Measurements from ENCODE around the gene CRX. TPM values are rescaled to one million over a fixed set of nuclear protein-coding genes. Genes with fewer than 3 reads are reported as not detected.
"Not testable (repeated sequence)": the region's sequence is repeated elsewhere in the genome, so short reads cannot be mapped to it uniquely, and the experiment has no call there.

Gene CRX
- total and polyA plus RNA-seq, 2 donors: under 0.01 to 0.05 TPM

DNA sequence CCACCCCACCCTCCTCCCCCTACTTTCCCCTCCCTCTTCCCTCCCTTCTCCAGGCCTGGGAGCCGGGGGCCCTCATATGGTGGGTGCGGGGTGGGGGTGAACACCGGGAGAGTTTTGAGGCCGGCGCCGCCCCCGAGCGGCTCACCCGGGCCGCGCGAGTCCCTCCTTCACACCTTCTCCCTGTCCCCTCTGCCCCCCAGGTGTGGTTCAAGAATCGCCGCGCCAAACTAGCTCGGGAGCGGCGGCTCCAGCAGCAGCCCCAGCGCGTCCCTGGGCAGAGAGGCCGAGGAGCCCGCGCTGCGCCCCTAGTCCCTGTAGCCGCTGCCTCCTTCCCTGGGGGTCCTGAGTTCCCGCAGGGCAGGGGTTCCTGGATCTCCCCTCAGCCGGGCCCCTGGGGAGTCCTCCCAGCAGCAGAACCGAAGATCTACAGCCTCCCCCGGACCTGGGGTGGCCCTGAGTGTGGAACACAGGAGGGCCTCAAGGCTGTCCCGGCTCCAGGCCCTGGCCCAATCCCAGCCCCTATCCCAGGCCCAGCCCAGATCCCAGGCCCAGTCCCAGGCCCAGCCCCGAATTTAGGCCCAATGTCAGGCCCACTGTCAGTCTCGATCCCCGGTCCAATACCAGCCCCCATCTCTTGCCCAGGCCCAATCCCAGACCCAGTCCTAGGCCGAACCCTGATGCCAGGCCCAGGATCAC is 39.0 kb downstream of the CRX start:
- Histone ChIP-seq H3K4me3 (ENCODE audit: low read length in 2 of 2) (no peak overlapping the region), H3K27ac (ENCODE audit: low read depth in 1 of 2, low read length in 1 of 2) (no peak overlapping the region), H3K36me3 (ENCODE audit: control insufficient read depth in 2 of 2, insufficient read depth in 2 of 2, low read length in 1 of 2) (no peaks in the 10 kb centered on the region), H3K27me3 (ENCODE audit: control insufficient read depth in 2 of 2, insufficient read depth in 1 of 2, low read length in 1 of 2) (peaks cover 0 to 12% of the 10 kb centered on the region in 2 donors), H3K4me1 (ENCODE audit: control insufficient read depth in 2 of 2, insufficient read depth in 2 of 2, low read length in 2 of 2) (no peaks in the 10 kb centered on the region), H3K9me3 (ENCODE audit: control insufficient read depth in 2 of 2, insufficient read depth in 1 of 2, low read length in 1 of 2) (no peaks in the 10 kb centered on the region)
- 59% methylated on average over 33 of the region's 34 CpGs for WGBS
- DNase-seq (ENCODE audit: low read depth in 6 of 9, low spot score in 9 of 9): no peak

DNA sequence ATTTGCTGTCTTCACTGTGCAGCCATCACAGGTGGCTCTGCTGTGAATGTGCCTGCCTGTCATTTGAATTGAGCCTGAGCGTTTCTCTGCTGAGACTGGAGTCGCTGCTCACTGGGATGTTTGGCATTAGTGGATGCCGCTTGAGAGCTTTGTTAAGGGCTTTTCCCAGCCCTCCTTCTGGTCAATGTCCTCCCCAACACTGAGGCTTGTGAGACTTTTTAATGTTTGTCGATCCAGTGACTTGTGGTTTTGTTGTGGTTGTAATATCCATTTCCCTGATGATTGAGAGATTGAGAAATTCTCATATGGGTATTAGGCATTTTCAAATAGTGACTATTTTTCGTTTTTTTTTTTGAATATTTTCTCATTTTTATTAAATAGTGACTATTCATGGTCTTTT is 39.9 kb downstream of the CRX start:
- H3K27ac ChIP-seq (ENCODE audit: low read depth in 1 of 2, low read length in 1 of 2): no peak overlapping the region
- WGBS: 94% methylated on average over 5 of the region's 5 CpGs
- no peaks in the 10 kb centered on the region for H3K4me1 ChIP-seq (ENCODE audit: control insufficient read depth in 2 of 2, insufficient read depth in 2 of 2, low read length in 2 of 2)
- peaks cover 0 to 12% of the 10 kb centered on the region in 2 donors for H3K27me3 ChIP-seq (ENCODE audit: control insufficient read depth in 2 of 2, insufficient read depth in 1 of 2, low read length in 1 of 2)
- no peaks in the 10 kb centered on the region for H3K36me3 ChIP-seq (ENCODE audit: control insufficient read depth in 2 of 2, insufficient read depth in 2 of 2, low read length in 1 of 2)
- DNase-seq (ENCODE audit: low read depth in 6 of 9, low spot score in 9 of 9): no peak
- no peak overlapping the region for H3K4me3 ChIP-seq (ENCODE audit: low read length in 2 of 2)
- H3K9me3 ChIP-seq (ENCODE audit: control insufficient read depth in 2 of 2, insufficient read depth in 1 of 2, low read length in 1 of 2): no peaks in the 10 kb centered on the region

DNA sequence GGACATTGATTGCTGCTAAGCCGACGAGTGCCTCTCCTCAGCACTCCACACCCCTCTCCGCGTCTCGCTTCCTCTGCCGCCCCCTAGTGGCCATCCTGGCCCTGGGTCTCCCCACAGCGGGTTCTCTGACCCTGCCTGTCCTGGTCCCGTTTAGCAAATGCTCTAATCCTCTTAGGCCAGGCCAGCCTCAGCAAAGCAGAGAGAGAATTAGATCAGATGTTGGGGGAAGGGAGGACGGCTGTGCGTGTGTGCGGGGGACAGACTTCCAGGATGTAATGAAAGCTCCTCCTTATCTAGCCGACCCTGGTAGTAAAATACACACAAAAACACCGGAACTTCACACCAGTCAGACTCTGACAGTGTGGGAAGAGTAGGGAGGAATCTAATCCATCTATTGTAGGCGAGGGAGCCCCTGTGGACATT is 41.8 kb downstream of the CRX start:
- Histone ChIP-seq H3K36me3 (ENCODE audit: control insufficient read depth in 2 of 2, insufficient read depth in 2 of 2, low read length in 1 of 2) (no peaks in the 10 kb centered on the region), H3K27me3 (ENCODE audit: control insufficient read depth in 2 of 2, insufficient read depth in 1 of 2, low read length in 1 of 2) (peaks cover 0 to 12% of the 10 kb centered on the region in 2 donors), H3K4me1 (ENCODE audit: control insufficient read depth in 2 of 2, insufficient read depth in 2 of 2, low read length in 2 of 2) (no peaks in the 10 kb centered on the region), H3K4me3 (ENCODE audit: low read length in 2 of 2) (no peak overlapping the region), H3K9me3 (ENCODE audit: control insufficient read depth in 2 of 2, insufficient read depth in 1 of 2, low read length in 1 of 2) (no peaks in the 10 kb centered on the region), H3K27ac (ENCODE audit: low read depth in 1 of 2, low read length in 1 of 2) (no peak overlapping the region)
- WGBS: 23% methylated on average over 14 of the region's 14 CpGs
- DNase-seq (ENCODE audit: low read depth in 6 of 9, low spot score in 9 of 9): peak; percentile 13 to 69 (median 44)

DNA sequence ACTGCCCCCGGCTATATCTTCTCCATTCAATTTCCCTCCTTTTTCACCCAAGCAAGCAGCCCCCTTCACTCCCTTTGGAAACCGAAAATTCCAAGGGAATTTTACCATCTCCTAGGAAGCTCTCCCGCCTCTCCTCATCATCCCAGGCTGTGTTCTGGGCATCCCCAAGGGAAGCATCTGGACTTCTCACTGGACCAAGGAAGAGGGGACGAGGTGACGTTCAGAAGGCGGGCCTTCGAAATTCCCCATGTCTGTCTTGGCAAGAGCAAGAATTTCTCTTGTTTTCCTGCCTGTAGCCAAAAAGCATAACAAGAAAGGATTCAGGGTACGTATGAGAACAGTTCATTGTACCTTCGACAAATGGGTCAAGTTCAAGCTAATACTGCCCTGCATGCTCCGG is 43.4 kb downstream of the CRX start:
- Histone ChIP-seq H3K36me3 (ENCODE audit: control insufficient read depth in 2 of 2, insufficient read depth in 2 of 2, low read length in 1 of 2) (no peaks in the 10 kb centered on the region), H3K9me3 (ENCODE audit: control insufficient read depth in 2 of 2, insufficient read depth in 1 of 2, low read length in 1 of 2) (no peaks in the 10 kb centered on the region), H3K27ac (ENCODE audit: low read depth in 1 of 2, low read length in 1 of 2) (no peak overlapping the region), H3K27me3 (ENCODE audit: control insufficient read depth in 2 of 2, insufficient read depth in 1 of 2, low read length in 1 of 2) (peaks cover 0 to 12% of the 10 kb centered on the region in 2 donors), H3K4me1 (ENCODE audit: control insufficient read depth in 2 of 2, insufficient read depth in 2 of 2, low read length in 2 of 2) (no peaks in the 10 kb centered on the region), H3K4me3 (ENCODE audit: low read length in 2 of 2) (no peak overlapping the region)
- 90% methylated on average over 10 of the region's 10 CpGs for WGBS
- DNase-seq (ENCODE audit: low read depth in 6 of 9, low spot score in 9 of 9): no peak

DNA sequence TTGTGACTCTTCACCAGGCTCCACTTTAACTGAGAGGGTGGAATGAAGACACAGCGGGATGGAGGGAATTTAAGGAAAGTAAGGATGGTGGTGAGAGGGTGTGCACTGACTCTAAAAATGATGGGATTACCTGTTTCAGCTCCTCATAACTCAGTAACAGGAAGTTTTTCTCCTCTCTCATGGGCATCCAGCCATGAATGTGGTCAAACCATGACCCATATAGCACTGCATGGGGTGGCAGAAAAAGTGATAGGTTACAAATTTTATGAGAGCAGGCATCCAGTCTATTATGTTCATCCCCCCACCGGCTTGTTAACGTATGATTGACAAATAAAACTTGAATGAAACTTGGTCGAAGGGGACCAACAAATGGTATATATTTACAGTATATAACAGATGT is 57.2 kb downstream of the CRX start:
- H3K4me1 ChIP-seq (ENCODE audit: control insufficient read depth in 2 of 2, insufficient read depth in 2 of 2, low read length in 2 of 2): no peaks in the 10 kb centered on the region
- H3K9me3 ChIP-seq (ENCODE audit: control insufficient read depth in 2 of 2, insufficient read depth in 1 of 2, low read length in 1 of 2): no peaks in the 10 kb centered on the region
- H3K4me3 ChIP-seq (ENCODE audit: low read length in 2 of 2): no peak overlapping the region
- H3K27me3 ChIP-seq (ENCODE audit: control insufficient read depth in 2 of 2, insufficient read depth in 1 of 2, low read length in 1 of 2): no peaks in the 10 kb centered on the region
- no peaks in the 10 kb centered on the region for H3K36me3 ChIP-seq (ENCODE audit: control insufficient read depth in 2 of 2, insufficient read depth in 2 of 2, low read length in 1 of 2)
- 96% methylated on average over 4 of the region's 4 CpGs for WGBS
- H3K27ac ChIP-seq (ENCODE audit: low read depth in 1 of 2, low read length in 1 of 2): no peak overlapping the region
- DNase-seq (ENCODE audit: low read depth in 6 of 9, low spot score in 9 of 9): no peak

DNA sequence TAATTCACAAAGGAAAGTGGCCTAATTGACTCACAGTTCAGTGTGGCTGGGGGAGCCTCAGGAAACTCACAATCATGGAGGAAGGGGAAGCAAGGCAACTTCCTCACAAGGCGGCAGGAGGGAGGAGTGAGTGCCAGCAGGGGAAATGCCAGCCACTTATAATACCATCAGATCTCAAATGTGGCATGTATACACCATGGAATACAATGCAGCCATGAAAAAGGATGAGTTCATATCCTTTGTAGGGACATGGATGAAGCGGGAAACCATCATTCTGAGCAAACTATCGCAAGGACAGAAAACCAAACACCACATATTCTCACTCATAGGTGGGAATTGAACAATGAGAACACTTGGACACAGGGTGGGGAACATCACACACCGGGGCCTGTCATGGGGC is 57.6 kb downstream of the CRX start:
- DNase-seq (ENCODE audit: low read depth in 6 of 9, low spot score in 9 of 9); H3K9me3 ChIP-seq (ENCODE audit: control insufficient read depth in 2 of 2, insufficient read depth in 1 of 2, low read length in 1 of 2); H3K4me1 ChIP-seq (ENCODE audit: control insufficient read depth in 2 of 2, insufficient read depth in 2 of 2, low read length in 2 of 2); H3K4me3 ChIP-seq (ENCODE audit: low read length in 2 of 2); H3K36me3 ChIP-seq (ENCODE audit: control insufficient read depth in 2 of 2, insufficient read depth in 2 of 2, low read length in 1 of 2); H3K27ac ChIP-seq (ENCODE audit: low read depth in 1 of 2, low read length in 1 of 2); H3K27me3 ChIP-seq (ENCODE audit: control insufficient read depth in 2 of 2, insufficient read depth in 1 of 2, low read length in 1 of 2): not testable (repeated sequence)
- 74% methylated on average over 4 of the region's 4 CpGs for WGBS

DNA sequence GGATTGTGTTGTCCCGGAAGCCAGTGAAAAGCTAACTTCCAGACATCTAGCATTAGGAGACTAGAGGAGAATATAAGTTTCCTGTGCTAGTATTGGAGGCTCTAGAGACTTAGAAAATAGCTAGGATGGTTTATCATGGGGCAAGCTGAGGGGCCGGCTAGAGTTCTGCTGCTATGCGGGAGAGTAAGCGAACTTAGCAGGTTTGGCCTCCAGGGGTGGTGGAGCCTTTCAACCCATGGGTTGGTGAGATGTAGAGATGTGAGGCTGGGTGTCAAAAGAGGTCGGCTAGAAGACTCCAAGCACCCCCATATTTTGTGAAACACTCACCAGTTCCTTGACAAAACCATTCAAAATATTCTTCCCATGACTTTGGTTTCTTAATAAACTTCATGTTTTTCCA is 60.0 kb downstream of the CRX start:
- no peak for DNase-seq (ENCODE audit: low read depth in 6 of 9, low spot score in 9 of 9)
- WGBS: 81% methylated on average over 5 of the region's 5 CpGs
- no peaks in the 10 kb centered on the region for H3K4me1 ChIP-seq (ENCODE audit: control insufficient read depth in 2 of 2, insufficient read depth in 2 of 2, low read length in 2 of 2)
- H3K36me3 ChIP-seq (ENCODE audit: control insufficient read depth in 2 of 2, insufficient read depth in 2 of 2, low read length in 1 of 2): no peaks in the 10 kb centered on the region
- no peak overlapping the region for H3K4me3 ChIP-seq (ENCODE audit: low read length in 2 of 2)
- no peaks in the 10 kb centered on the region for H3K9me3 ChIP-seq (ENCODE audit: control insufficient read depth in 2 of 2, insufficient read depth in 1 of 2, low read length in 1 of 2)
- H3K27me3 ChIP-seq (ENCODE audit: control insufficient read depth in 2 of 2, insufficient read depth in 1 of 2, low read length in 1 of 2): no peaks in the 10 kb centered on the region
- H3K27ac ChIP-seq (ENCODE audit: low read depth in 1 of 2, low read length in 1 of 2): no peak overlapping the region

DNA sequence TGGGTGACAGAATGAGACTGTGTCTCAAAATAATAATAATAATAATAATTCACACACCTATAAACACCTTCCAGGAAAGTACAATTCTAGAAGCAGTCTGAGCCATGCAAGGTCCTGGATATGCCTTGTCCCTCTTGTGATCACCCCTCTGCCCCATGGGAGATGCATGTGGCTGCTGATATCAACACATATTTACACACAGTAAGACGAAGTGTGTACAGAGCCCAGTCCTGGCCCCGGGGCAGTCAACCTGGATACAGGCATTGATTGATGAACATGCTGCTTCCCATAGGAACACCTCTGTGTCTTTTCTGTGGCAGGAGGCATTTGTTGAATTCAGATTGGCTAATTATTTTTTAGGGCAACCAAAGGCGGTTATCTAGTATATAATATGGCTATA is 61.2 kb downstream of the CRX start:
- 93% methylated on average over 3 of the region's 3 CpGs for WGBS
- H3K27me3 ChIP-seq (ENCODE audit: control insufficient read depth in 2 of 2, insufficient read depth in 1 of 2, low read length in 1 of 2): no peaks in the 10 kb centered on the region
- no peak for DNase-seq (ENCODE audit: low read depth in 6 of 9, low spot score in 9 of 9)

DNA sequence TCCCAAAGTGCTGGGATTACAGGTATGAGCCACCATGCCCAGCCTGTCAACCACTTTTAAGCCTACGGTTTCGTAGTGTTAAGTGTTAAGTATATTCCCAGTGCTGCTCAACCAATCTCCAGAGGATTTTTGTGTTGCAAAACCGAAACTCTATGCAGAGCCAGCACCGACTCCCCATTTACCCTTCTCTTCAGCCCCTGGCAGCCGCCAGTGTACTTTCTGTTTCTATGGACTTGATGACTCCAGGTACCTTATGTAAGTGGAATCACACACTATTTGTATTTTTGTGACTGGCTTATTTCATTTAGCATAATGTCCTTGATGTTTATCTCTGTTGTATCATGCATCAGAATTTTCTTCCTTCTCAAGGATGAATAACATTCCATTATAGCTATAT is 63.3 kb downstream of the CRX start:
- Histone ChIP-seq H3K4me3 (ENCODE audit: low read length in 2 of 2) (no peak overlapping the region), H3K36me3 (ENCODE audit: control insufficient read depth in 2 of 2, insufficient read depth in 2 of 2, low read length in 1 of 2) (no peaks in the 10 kb centered on the region), H3K27ac (ENCODE audit: low read depth in 1 of 2, low read length in 1 of 2) (no peak overlapping the region), H3K27me3 (ENCODE audit: control insufficient read depth in 2 of 2, insufficient read depth in 1 of 2, low read length in 1 of 2) (no peaks in the 10 kb centered on the region), H3K9me3 (ENCODE audit: control insufficient read depth in 2 of 2, insufficient read depth in 1 of 2, low read length in 1 of 2) (no peaks in the 10 kb centered on the region), H3K4me1 (ENCODE audit: control insufficient read depth in 2 of 2, insufficient read depth in 2 of 2, low read length in 2 of 2) (no peaks in the 10 kb centered on the region)
- 90% methylated on average over 5 of the region's 5 CpGs for WGBS
- DNase-seq (ENCODE audit: low read depth in 6 of 9, low spot score in 9 of 9): no peak

More for the DNA sequence above, 61.2 kb downstream of the CRX start:
- no peak overlapping the region for H3K4me3 ChIP-seq (ENCODE audit: low read length in 2 of 2)
- no peaks in the 10 kb centered on the region for H3K9me3 ChIP-seq (ENCODE audit: control insufficient read depth in 2 of 2, insufficient read depth in 1 of 2, low read length in 1 of 2)
- H3K4me1 ChIP-seq (ENCODE audit: control insufficient read depth in 2 of 2, insufficient read depth in 2 of 2, low read length in 2 of 2): no peaks in the 10 kb centered on the region
- no peaks in the 10 kb centered on the region for H3K36me3 ChIP-seq (ENCODE audit: control insufficient read depth in 2 of 2, insufficient read depth in 2 of 2, low read length in 1 of 2)
- H3K27ac ChIP-seq (ENCODE audit: low read depth in 1 of 2, low read length in 1 of 2): no peak overlapping the region

Measured in thymus (tissue), 11 donors.